Naive thymus-derived CD4-positive, alpha-beta T cell (primary cell): ENCODE measurements around the gene PDE3A. TPM values are rescaled to one million over a fixed set of nuclear protein-coding genes. Genes with fewer than 3 reads are reported as not detected.
"Not testable (repeated sequence)": the region's sequence is repeated elsewhere in the genome, so short reads cannot be mapped to it uniquely, and the experiment has no call there.

ENCODE experiments used
- ATAC-seq: fragments of 150-1000 bp; cut with Tn5 transposase; 2 replicates; pipeline ENCODE4 v1.10.0; 2021; ENCODE audit warnings: mild to moderate bottlenecking, moderate library complexity
- CTCF ChIA-PET: fragments of 350-600 bp; sonication (Branson Sonifier 250); formaldehyde crosslinking; loops from one replicate; lab custom pipeline; 2021; ENCODE audit warnings: antibody characterized with exemption; lab: Charles Lee
- POLR2A ChIA-PET: fragments of 350-600 bp; sonication (Branson Sonifier 250); formaldehyde crosslinking; loops from one replicate; lab custom pipeline; 2021; ENCODE audit warnings: antibody characterized with exemption, inconsistent platforms; lab: Charles Lee
- DNase-seq, 9 donors: peaks; one replicate each; pipeline versions ENCODE4 v3.0.0 to v3.0.0-alpha.2; 2020 to 2022; ENCODE audit warnings: mixed read lengths in 1 of 9
- H3K27ac ChIP-seq: one replicate; pipeline ENCODE4 v1.7.0; 2013; ENCODE audit warnings: mild to moderate bottlenecking, low read depth, low read length, moderate library complexity
- H3K27me3 ChIP-seq, 2 donors: one replicate each; pipeline ENCODE4 v1.7.0; 2013; ENCODE audit warnings: low read length in 2 of 2, mild to moderate bottlenecking in 2 of 2, moderate library complexity in 2 of 2; ENCODE audit not compliant: control insufficient read depth in 2 of 2, insufficient read depth in 2 of 2
- H3K36me3 ChIP-seq, 3 experiments: 1 replicate in 2 of 3; 2 replicates in 1 of 3; pipeline ENCODE4 v1.7.0; 2013; ENCODE audit warnings: low read length in 3 of 3, mild to moderate bottlenecking in 3 of 3, moderate library complexity in 1 of 3; ENCODE audit not compliant: insufficient read depth in 3 of 3, control insufficient read depth in 2 of 3
- H3K4me1 ChIP-seq, 2 donors: one replicate each; pipeline ENCODE4 v1.7.0; 2013; ENCODE audit warnings: low read length in 2 of 2, mild to moderate bottlenecking in 2 of 2, moderate library complexity in 1 of 2; ENCODE audit not compliant: control insufficient read depth in 2 of 2, insufficient read depth in 2 of 2
- H3K4me3 ChIP-seq: 2 replicates; pipeline ENCODE4 v1.7.0; 2013; ENCODE audit warnings: mild to moderate bottlenecking, low read length
- H3K9me3 ChIP-seq, 3 experiments: 1 replicate in 2 of 3; 2 replicates in 1 of 3; pipeline ENCODE4 v1.7.0; 2013; ENCODE audit warnings: low read length in 3 of 3; ENCODE audit not compliant: control insufficient read depth in 2 of 3
- H3K27ac Mint-ChIP-seq, 9 donors: one replicate each; pipeline ENCODE4 v1.8.0; 2020 to 2022; ENCODE audit warnings: mixed read lengths in 9 of 9, mild to moderate bottlenecking in 8 of 9, moderate library complexity in 5 of 9, inconsistent platforms in 2 of 9
- H3K27me3 Mint-ChIP-seq, 5 donors: one replicate each; pipeline ENCODE4 v1.8.0; 2021 to 2022; ENCODE audit warnings: mixed read lengths in 5 of 5, mild to moderate bottlenecking in 1 of 5
- H3K36me3 Mint-ChIP-seq, 5 donors: one replicate each; pipeline ENCODE4 v1.8.0; 2020 to 2022; ENCODE audit warnings: mixed read lengths in 5 of 5, mild to moderate bottlenecking in 3 of 5, inconsistent platforms in 1 of 5
- H3K4me1 Mint-ChIP-seq, 7 donors: one replicate each; pipeline ENCODE4 v1.8.0; 2020 to 2022; ENCODE audit warnings: mixed read lengths in 7 of 7, mild to moderate bottlenecking in 3 of 7, inconsistent platforms in 1 of 7
- H3K4me3 Mint-ChIP-seq, 10 donors: one replicate each; pipeline ENCODE4 v1.8.0; 2020 to 2022; ENCODE audit warnings: mild to moderate bottlenecking in 10 of 10, mixed read lengths in 10 of 10, moderate library complexity in 6 of 10, inconsistent platforms in 2 of 10
- H3K9me3 Mint-ChIP-seq, 11 donors: one replicate each; pipeline ENCODE4 v1.8.0; 2020 to 2022; ENCODE audit warnings: mixed read lengths in 11 of 11, mild to moderate bottlenecking in 4 of 11, inconsistent platforms in 1 of 11, moderate library complexity in 1 of 11
- intact Hi-C, 2 donors: fragments of 100-400 bp; cut with micrococcal nuclease; formaldehyde crosslinking; loops; one replicate each; pipeline ENCODE4 v1.15.1; 2023
- polyA plus RNA-seq, 2 donors: library from polyadenylated mRNA; unstranded; fragments of 300-500 nt; fragmentation: Illumina TruSeq; gene quantifications; one replicate each; pipeline ENCODE4 v1.2.3, GENCODE V29; 2021
- total RNA-seq, 6 experiments: library from RNA in 5 of 6; stranded (reverse) in 5 of 6; gene quantifications; 1 replicate in 5 of 6; 2 replicates in 1 of 6; pipeline ENCODE4 v1.2.3 and lab custom pipeline; 2021 to 2026

PDE3A gene
- total and polyA plus RNA-seq, 7 experiments from 2014 or later = 0.42 TPM; not detected in 6

DNA sequence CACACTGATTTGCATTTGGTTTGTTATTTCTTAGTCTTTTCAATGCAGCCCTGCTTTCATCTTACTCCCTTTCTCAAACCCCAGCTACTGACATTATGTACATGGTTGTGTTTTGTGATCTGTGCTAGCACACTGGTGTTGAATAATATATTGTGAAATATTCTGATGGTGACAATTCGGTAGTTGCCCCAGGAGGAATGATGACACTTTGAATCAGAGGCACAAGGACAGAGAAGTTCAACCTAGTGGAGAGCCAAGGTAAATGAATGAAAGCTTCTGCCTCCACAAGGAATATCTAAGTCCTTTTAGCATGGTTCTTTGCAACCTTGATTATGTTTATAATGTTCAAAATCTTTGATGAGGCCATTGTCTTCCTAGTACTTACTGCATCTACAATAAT, 159.9 kb downstream of the PDE3A start:
- no peak overlapping the region for H3K4me3 Mint-ChIP-seq
- CTCF ChIA-PET = no interaction called here

DNA sequence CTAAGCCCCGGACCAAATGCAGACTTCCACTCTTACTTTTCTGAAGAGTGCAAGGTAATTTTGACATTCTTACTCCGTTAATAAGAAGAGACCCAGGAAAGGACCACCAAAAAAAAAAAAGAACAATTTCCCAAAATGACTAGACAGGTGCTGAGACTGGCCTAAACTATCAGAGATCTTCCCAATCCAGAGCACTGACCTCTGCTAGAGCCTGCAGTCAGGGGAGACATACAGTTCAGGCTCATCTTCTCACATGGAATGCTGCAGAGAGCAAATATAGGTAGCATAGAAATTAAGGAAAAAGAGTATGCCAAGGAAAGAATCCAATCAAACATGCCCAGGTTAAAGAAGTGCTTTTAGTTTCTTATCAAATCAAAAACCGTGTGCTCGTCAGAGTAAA, 177.9 kb downstream of the PDE3A start:
- H3K27ac Mint-ChIP-seq = no peak overlapping the region
- H3K4me3 Mint-ChIP-seq = no peak overlapping the region
- ATAC-seq = no peak
- intact Hi-C loops = no loop called here
- H3K36me3 ChIP-seq = no peaks in the 10 kb centered on the region
- H3K4me1 Mint-ChIP-seq = no peaks in the 10 kb centered on the region
- H3K27me3 ChIP-seq = no peaks in the 10 kb centered on the region
- DNase-seq = no peak
- H3K4me3 ChIP-seq = no peak overlapping the region
- no peaks in the 10 kb centered on the region for H3K9me3 ChIP-seq
- no peaks in the 10 kb centered on the region for H3K27me3 Mint-ChIP-seq
- H3K27ac ChIP-seq = no peak overlapping the region
- ChIA-PET CTCF (no interaction called here), POLR2A (no interaction called here)
- H3K9me3 Mint-ChIP-seq = no peaks in the 10 kb centered on the region
- no peaks in the 10 kb centered on the region for H3K36me3 Mint-ChIP-seq
- no peaks in the 10 kb centered on the region for H3K4me1 ChIP-seq

More for the DNA sequence above, 159.9 kb downstream of the PDE3A start:
- Histone ChIP-seq H3K27ac (no peak overlapping the region), H3K4me1 (no peaks in the 10 kb centered on the region), H3K9me3 (no peaks in the 10 kb centered on the region), H3K4me3 (no peak overlapping the region), H3K36me3 (no peaks in the 10 kb centered on the region), H3K27me3 (no peaks in the 10 kb centered on the region)
- DNase-seq (no peak), ATAC-seq (no peak)
- intact Hi-C loops = no loop called here
- Mint-ChIP-seq H3K27ac (no peak overlapping the region), H3K9me3 (peaks cover 0 to 4% (median 0%) of the 10 kb centered on the region in 11 donors), H3K27me3 (no peaks in the 10 kb centered on the region), H3K36me3 (no peaks in the 10 kb centered on the region), H3K4me1 (no peaks in the 10 kb centered on the region)
- POLR2A ChIA-PET = no interaction called here

DNA sequence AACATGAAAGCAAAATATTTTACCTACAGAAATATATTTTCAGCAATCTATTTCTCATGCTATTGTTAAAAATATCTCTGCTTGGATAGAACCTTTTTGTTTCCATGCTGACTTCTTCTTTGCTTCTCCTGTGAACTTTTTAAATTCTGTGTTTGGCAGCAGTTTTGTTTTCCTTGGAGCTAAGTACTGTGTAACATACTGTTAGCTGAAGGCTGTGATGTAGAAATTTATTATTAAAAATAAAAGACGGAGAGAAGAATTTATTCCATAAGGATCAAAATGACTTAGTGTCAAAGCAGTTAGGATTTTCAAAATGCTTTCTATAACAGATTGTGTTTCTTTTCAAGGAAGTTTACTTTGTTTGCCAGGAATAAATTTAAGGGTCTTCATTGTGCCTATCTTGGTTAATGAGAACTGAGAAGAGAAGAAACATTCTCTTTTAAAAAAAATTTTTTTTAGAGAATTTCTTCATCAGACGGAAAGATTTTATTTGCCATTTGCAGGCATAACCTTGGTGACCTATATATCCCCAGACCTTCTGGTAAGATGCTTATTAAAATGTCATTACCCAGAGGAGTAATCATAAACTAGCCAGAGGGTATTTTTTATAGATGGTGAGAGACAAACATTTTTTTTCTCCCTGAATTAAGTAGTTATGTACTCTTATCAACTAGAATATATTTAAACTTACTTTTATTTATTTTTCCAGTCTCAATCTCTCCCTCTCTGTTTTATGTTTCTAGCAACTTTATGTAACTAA, 179.7 kb downstream of the PDE3A start:
- no peaks in the 10 kb centered on the region for H3K36me3 Mint-ChIP-seq
- no peaks in the 10 kb centered on the region for H3K27me3 Mint-ChIP-seq

DNA sequence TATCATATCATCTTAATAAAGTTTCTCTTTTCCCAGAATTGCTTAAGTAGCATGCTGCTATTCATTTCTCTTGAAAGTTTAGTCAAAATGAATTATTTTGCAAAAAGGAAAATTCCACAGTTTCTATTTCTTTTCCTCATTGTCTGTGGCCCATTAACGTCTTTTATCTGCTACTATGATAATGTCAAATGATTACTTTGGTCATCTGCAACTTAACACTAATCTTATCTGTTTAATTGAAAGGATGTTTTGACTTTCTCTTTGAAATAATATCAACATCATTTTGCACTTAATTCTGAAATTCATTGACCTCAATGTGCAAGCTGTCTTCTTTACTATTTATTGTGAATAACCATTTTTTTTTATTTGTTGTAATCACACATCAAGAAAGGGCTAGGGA, 180.3 kb downstream of the PDE3A start:
- Histone ChIP-seq H3K27me3 (no peaks in the 10 kb centered on the region), H3K36me3 (no peaks in the 10 kb centered on the region), H3K27ac (no peak overlapping the region), H3K9me3 (no peaks in the 10 kb centered on the region), H3K4me1 (no peaks in the 10 kb centered on the region), H3K4me3 (no peak overlapping the region)
- intact Hi-C loops = no loop called here
- no peaks in the 10 kb centered on the region for H3K36me3 Mint-ChIP-seq
- peaks cover 0 to 2% (median 0%) of the 10 kb centered on the region in 11 donors for H3K9me3 Mint-ChIP-seq
- no peaks in the 10 kb centered on the region for H3K4me1 Mint-ChIP-seq
- H3K27ac Mint-ChIP-seq = no peak overlapping the region
- no peak for DNase-seq
- H3K4me3 Mint-ChIP-seq = no peak overlapping the region
- ChIA-PET POLR2A (no interaction called here), CTCF (no interaction called here)
- no peak for ATAC-seq
- H3K27me3 Mint-ChIP-seq = no peaks in the 10 kb centered on the region

More for the DNA sequence above, 179.7 kb downstream of the PDE3A start:
- intact Hi-C loops = no loop called here
- no peaks in the 10 kb centered on the region for H3K9me3 ChIP-seq
- Mint-ChIP-seq H3K9me3 (peaks cover 0 to 2% (median 0%) of the 10 kb centered on the region in 11 donors), H3K4me1 (no peaks in the 10 kb centered on the region), H3K4me3 (no peak overlapping the region), H3K27ac (no peak overlapping the region)
- CTCF ChIA-PET = no interaction called here
- no peak overlapping the region for H3K4me3 ChIP-seq
- POLR2A ChIA-PET = no interaction called here
- no peak for DNase-seq
- no peaks in the 10 kb centered on the region for H3K27me3 ChIP-seq
- H3K27ac ChIP-seq = no peak overlapping the region
- H3K4me1 ChIP-seq = no peaks in the 10 kb centered on the region
- ATAC-seq = no peak
- H3K36me3 ChIP-seq = no peaks in the 10 kb centered on the region

DNA sequence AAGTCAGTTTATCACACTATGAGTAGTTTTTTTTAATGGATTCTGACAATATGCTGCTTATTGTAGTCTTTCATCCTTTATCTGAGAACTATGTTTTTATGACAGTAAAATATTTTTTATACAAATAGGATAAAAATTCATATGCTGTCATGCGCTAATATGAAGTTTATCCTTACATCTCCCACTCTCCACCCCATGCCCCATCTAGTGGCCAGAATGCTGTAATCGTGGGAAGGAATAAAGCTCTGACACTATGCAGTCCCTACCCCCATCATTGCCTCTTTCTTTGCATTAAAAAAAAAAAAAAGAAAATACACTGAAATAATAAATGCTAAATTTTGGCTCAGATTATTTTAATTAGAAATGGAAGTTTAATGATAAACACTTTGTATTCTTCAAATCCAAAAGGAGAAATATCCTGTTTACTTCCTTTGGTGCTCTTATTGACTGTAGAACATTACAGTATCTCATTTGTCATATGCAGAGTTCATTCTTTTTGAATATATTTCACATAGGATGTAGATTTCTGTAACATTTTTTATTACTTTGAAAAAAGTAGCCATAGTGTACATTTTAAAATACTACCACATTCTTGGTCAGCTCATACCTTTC, 180.9 kb downstream of the PDE3A start:
- H3K27ac Mint-ChIP-seq = no peak overlapping the region
- peaks cover 0 to 2% (median 0%) of the 10 kb centered on the region in 11 donors for H3K9me3 Mint-ChIP-seq
- POLR2A ChIA-PET = no interaction called here

DNA sequence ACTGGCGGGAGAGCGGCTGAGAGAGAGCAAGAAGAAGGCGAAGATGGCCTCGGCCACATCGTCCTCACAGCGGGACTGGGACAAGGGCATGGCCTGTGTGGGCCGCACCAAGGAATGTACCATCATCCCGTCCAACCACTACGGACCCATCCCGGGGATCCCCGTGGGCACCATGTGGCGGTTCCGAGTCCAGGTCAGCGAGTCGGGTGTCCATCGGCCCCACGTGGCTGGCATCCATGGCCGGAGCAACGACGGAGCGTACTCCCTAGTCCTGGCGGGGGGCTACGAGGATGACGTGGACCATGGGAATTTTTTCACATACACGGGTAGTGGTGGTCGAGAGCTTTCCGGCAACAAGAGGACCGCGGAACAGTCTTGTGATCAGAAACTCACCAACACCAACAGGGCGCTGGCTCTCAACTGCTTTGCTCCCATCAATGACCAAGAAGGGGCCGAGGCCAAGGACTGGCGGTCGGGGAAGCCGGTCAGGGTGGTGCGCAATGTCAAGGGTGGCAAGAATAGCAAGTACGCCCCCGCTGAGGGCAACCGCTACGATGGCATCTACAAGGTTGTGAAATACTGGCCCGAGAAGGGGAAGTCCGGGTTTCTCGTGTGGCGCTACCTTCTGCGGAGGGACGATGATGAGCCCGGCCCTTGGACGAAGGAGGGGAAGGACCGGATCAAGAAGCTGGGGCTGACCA, 183.6 kb downstream of the PDE3A start:
- not testable (repeated sequence) for H3K4me3 Mint-ChIP-seq
- DNase-seq = peak in 1 of 9 donors; percentile 1

More for the DNA sequence above, 180.9 kb downstream of the PDE3A start:
- H3K36me3 ChIP-seq = no peaks in the 10 kb centered on the region
- no peaks in the 10 kb centered on the region for H3K27me3 ChIP-seq
- intact Hi-C loops = no loop called here
- CTCF ChIA-PET = no interaction called here
- H3K36me3 Mint-ChIP-seq = no peaks in the 10 kb centered on the region
- H3K9me3 ChIP-seq = no peaks in the 10 kb centered on the region
- no peaks in the 10 kb centered on the region for H3K27me3 Mint-ChIP-seq
- no peak for ATAC-seq
- no peak overlapping the region for H3K4me3 ChIP-seq
- H3K27ac ChIP-seq = no peak overlapping the region
- no peaks in the 10 kb centered on the region for H3K4me1 Mint-ChIP-seq
- DNase-seq = no peak
- H3K4me3 Mint-ChIP-seq = no peak overlapping the region
- no peaks in the 10 kb centered on the region for H3K4me1 ChIP-seq

More for the DNA sequence above, 183.6 kb downstream of the PDE3A start:
- H3K4me1 ChIP-seq, H3K4me3 ChIP-seq, intact Hi-C loops, H3K27ac ChIP-seq, H3K4me1 Mint-ChIP-seq, POLR2A ChIA-PET, H3K9me3 ChIP-seq, H3K27me3 Mint-ChIP-seq, CTCF ChIA-PET, H3K27me3 ChIP-seq, ATAC-seq, H3K27ac Mint-ChIP-seq, H3K9me3 Mint-ChIP-seq, H3K36me3 Mint-ChIP-seq, H3K36me3 ChIP-seq: not testable (repeated sequence)
